HG02759 (cell line): ENCODE data around the gene C14orf93.

Source experiments
- ATAC-seq: cut with Tn5 transposase; IDR thresholded peaks from one replicate; pipeline ENCODE4 v1.9.1; 2021; ENCODE audit warnings: mild to moderate bottlenecking, moderate library complexity; ENCODE audit not compliant: unreplicated experiment

Gene C14orf93

GRCh38 chr14:22995889-22996625 lies 13.9 kb downstream of the C14orf93 start:
- no peak for ATAC-seq

DNA sequence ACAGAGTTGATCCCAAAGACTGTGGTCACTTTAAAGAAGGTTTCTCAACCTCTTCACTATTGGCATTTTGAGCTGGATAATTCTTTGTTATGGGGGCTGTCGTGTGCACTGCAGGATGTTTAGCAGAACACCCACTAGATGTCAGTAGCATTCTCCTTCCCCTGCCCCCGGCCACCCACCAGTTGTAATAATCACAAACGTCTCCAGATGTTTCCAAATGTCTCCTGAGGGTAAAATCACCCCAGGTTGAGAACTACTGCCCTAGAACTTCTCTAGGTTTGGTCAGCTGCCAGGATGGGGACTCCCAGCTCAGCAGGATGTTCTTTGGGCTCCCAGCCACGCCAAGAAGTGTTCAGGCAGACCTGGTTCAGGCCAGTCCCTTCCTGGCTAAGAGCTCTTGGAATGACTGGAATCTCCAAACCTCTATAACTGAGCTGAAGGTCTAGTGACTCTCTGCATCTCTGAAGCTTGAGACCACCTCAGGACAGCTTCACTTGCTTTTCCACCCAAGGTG lies 15.1 kb downstream of the C14orf93 start:
- ATAC-seq, result no peak

- no peak for ATAC-seq
Measured at GRCh38 chr14:22993517-22993916, 16.4 kb downstream of the C14orf93 start.

DNA sequence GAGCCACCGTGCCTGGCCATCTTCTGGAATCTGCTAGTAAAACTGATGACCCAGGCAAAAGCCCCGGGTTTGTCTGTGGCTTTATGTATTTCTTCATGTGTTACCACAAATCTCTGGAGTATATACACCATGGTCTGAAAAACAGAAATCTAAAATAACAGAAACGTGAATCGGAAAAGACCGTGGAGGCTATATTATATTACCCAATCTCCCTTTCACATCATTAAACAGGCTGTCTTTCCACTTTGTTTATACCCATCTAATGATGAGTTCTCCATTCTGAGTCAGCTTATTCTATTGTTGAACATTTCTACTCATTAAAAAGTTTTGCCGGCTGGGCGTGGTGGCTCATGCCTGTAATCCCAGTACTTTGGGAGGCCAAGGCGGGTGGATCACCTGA lies 18.1 kb downstream of the C14orf93 start:
- ATAC-seq, result no peak

GRCh38 chr14:22987291-22987690 lies 22.7 kb downstream of the C14orf93 start:
- ATAC-seq, result no peak

- peak; percentile 69 for ATAC-seq
Measured at GRCh38 chr14:22986508-22987054, 23.4 kb downstream of the C14orf93 start.

- no peak for ATAC-seq
Measured at GRCh38 chr14:22985894-22986507, 23.9 kb downstream of the C14orf93 start.

GRCh38 chr14:22984959-22985658 lies 24.8 kb downstream of the C14orf93 start:
- ATAC-seq, result no peak

DNA sequence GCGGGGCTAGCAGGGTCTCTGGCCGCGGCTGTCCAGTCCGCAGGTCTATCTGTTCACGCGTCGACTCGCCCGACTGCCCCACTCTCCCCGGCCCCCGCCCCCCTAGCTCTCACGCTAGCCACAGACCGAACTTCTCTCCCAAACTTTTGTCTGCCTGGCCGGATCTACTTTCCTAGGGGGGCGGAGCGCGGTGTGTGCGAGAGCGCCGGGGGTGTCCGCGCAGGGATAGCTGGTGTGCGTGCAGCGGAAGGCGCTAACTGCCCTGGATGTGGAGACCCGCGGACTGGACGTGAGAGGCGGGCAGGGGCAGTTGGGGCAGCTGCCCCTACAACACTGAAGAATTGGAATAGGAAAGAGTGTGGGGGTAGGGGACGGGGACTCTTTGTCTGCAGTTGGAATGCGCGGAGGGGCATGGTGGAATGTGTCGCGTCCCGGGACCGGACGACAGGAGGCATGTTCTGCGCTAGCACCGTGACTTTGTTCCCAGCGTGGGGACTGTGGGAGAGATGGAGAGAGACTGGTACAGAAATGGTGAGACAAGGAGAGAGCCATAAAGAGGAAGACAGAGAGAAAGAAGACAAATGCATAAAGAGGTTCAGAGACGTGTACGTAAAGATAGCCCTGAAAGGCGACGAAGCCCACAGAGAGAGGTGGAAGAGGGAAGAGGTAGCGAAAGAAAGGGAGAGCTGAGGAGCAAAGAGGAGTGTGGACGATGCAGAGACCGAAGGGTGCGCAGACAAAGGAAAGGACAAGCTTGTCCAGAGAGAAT lies 27.3 kb downstream of the C14orf93 start, which contains the start of gene AJUBA:
Gene AJUBA (minus strand): TSS at position 75 of the 769 bp plus-strand sequence. CDS start 285 bp downstream, outside the sequence.
- ATAC-seq, result peak; percentile 41

GRCh38 chr14:22981876-22982476 lies 28.0 kb downstream of the C14orf93 start:
- ATAC-seq, result no peak

- no peak for ATAC-seq
Measured at GRCh38 chr14:22981090-22981875, 28.7 kb downstream of the C14orf93 start.

DNA sequence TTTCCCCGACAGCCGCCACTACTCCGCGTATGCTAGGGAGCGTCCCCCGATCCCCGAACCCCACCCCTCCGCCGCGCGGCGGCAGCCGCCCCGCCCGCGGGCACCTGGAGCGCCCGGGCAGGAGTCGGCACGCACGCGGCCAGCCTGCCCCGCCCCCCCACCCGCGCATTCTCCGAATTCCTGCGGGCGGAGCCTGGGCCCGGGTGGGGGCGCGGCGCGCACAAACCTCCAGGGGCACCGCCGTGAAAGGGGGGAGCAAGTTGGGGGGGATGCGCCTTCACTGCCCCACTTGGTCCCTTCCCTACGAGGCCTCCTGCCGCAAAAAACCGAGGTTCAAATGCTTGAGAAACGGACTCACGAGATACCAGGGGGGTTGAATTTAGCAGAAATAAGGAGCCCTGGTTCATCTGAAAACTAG lies 29.3 kb downstream of the C14orf93 start:
- ATAC-seq, result no peak

GRCh38 chr14:22979748-22980392 lies 30.1 kb downstream of the C14orf93 start:
- no peak for ATAC-seq

GRCh38 chr14:22978981-22979671 lies 30.8 kb downstream of the C14orf93 start:
- ATAC-seq, result no peak

DNA sequence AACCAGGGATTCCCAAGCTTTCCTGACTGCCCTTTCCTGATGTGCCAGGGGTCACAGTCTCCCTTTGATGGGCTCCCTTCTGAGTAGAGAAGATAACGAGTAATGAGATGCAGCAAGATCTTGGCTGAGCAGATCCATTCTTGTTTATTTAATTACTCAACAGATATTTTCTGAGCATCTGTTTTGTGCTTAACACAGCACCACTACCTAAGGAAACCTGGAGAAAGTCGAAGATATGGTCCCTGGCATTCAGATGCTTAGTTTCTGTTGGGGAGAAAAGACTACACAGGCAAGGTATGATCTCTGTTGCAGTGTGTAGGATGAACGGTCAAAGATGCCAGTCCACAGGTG lies 31.5 kb downstream of the C14orf93 start:
- no peak for ATAC-seq

- no peak for ATAC-seq
Measured at GRCh38 chr14:22977684-22978486, 32.1 kb downstream of the C14orf93 start.

DNA sequence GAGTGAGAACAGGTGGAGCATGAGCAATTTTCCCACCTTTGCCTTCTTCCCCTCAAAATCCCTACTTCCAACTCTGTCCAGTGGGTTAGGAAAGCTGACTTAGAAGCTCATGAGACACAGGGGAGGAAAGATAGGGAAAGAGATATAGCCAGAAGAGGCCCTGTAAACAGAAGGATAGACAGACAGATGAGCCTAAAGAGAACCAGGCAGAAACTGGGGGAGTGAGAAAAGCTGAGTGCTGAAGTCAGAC lies 32.6 kb downstream of the C14orf93 start:
- ATAC-seq, result no peak
